HUES64 (cell line): Measurements from ENCODE around the gene RFX4.
A peak's percentile ranks its signal among the peaks of the same experiment; 100 is the strongest.

Experiments
- H3K27ac ChIP-seq: 2 replicates; pipeline ENCODE4 v1.7.0; 2013; ENCODE audit warnings: low read depth, low read length, inconsistent platforms
- H3K27me3 ChIP-seq: 2 replicates; pipeline ENCODE4 v1.6.1; 2013; ENCODE audit warnings: mild to moderate bottlenecking, low read length; ENCODE audit not compliant: insufficient read depth
- H3K36me3 ChIP-seq: 2 replicates; pipeline ENCODE4 v1.6.1; 2013; ENCODE audit warnings: mild to moderate bottlenecking, low read length; ENCODE audit not compliant: insufficient read depth
- H3K4me1 ChIP-seq: 2 replicates; pipeline ENCODE4 v1.6.1; 2013; ENCODE audit warnings: mild to moderate bottlenecking, low read length, moderate library complexity; ENCODE audit not compliant: insufficient read depth
- H3K4me3 ChIP-seq: 2 replicates; pipeline ENCODE4 v1.5.1; 2013; ENCODE audit warnings: mild to moderate bottlenecking, low read length, moderate library complexity
- H3K9ac ChIP-seq: 2 replicates; pipeline ENCODE4 v1.6.1; 2013; ENCODE audit warnings: mild to moderate bottlenecking, low read depth, low read length
- H3K9me3 ChIP-seq: 2 replicates; pipeline ENCODE4 v1.6.1; 2013; ENCODE audit warnings: low read depth, low read length; ENCODE audit not compliant: insufficient read depth
- WGBS: fragments of 150-250, 120-280 bp; methylation state at CpG from one replicate; pipeline ENCODE4 v1.1.7; 2013; ENCODE audit warnings: missing lambda C conversion rate; 5-methylcytosine and 5-hydroxymethylcytosine counted together

The RFX4 gene

DNA sequence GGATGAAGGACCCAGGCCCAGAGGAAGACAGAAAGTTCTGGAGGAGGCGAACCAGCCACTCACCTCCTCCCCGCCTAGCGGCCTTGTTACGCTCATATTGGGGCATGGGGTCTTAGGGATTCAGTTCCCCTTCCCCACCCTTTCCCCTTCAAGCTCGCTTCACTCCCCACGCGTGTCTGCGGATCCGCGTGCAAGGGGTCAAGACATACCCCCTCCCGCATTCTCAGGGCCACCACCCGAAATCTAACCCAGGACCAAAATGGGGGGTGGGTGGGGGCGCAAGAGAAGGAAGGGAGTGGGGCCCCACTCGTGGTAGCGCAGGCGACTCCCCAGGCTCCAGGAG lies 584 bp upstream of the RFX4 start:
- Histone ChIP-seq H3K9me3 (no peaks in the 10 kb centered on the region), H3K4me3 (peak overlapping the region; percentile 38), H3K36me3 (no peaks in the 10 kb centered on the region), H3K4me1 (peaks cover 21% of the 10 kb centered on the region; the same call in 1 of the 2 replicates), H3K27ac (peak overlapping the region; percentile 56; the same call in 1 of the 2 replicates), H3K27me3 (peaks cover 97% of the 10 kb centered on the region), H3K9ac (no peak overlapping the region)
- WGBS, result under 1% methylated on average over 14 of the region's 16 CpGs

DNA sequence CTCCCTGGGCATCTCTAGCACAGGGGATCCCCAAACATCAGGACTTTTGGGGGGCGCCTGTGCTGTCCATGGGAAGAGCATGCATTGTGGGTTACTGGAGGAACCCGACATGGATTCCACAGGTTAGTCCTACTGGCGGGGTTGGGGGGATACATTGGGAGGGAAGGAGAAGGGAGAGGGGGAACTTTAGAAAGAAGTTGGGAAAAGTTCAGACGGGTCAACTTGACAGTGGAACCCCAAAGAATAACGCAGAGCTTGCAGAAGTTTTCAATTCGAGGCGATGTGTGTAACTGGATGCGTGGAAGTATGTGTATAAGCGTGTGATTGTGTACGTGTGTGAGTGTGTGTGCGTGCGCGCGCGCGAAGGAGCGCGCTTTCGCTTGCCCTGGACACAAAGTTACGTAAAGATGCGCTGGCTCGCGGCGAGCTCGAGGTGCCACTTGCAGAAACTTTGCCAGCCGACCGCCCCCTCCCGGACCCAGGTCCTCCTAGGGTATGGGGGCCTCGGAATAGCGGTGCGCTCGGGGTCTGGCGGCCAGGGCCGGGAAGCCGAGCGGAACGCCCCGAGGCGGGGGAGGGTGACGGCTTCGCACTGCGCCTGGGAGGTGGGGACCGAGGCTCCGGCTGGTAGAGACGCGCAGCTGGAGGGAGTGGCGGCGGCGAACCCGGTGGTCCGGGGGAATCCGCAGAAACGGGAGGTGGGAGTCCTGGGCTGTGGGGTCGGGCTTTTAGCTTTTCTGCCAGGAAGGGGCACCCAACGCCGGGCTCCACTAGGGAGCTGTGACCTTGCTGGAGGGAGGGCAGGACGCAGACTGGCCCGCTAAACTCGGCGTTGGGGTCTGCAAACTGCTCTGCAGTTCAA lies 669 bp downstream of the RFX4 start:
- Histone ChIP-seq H3K9ac (no peak overlapping the region), H3K4me1 (peaks cover 21% of the 10 kb centered on the region; the same call in 1 of the 2 replicates), H3K4me3 (peak overlapping the region; percentile 67), H3K27ac (no peak overlapping the region; the same call in 1 of the 2 replicates), H3K9me3 (no peaks in the 10 kb centered on the region), H3K36me3 (no peaks in the 10 kb centered on the region), H3K27me3 (peaks cover 97% of the 10 kb centered on the region)
- WGBS, result under 1% methylated on average over 60 of the region's 60 CpGs

DNA sequence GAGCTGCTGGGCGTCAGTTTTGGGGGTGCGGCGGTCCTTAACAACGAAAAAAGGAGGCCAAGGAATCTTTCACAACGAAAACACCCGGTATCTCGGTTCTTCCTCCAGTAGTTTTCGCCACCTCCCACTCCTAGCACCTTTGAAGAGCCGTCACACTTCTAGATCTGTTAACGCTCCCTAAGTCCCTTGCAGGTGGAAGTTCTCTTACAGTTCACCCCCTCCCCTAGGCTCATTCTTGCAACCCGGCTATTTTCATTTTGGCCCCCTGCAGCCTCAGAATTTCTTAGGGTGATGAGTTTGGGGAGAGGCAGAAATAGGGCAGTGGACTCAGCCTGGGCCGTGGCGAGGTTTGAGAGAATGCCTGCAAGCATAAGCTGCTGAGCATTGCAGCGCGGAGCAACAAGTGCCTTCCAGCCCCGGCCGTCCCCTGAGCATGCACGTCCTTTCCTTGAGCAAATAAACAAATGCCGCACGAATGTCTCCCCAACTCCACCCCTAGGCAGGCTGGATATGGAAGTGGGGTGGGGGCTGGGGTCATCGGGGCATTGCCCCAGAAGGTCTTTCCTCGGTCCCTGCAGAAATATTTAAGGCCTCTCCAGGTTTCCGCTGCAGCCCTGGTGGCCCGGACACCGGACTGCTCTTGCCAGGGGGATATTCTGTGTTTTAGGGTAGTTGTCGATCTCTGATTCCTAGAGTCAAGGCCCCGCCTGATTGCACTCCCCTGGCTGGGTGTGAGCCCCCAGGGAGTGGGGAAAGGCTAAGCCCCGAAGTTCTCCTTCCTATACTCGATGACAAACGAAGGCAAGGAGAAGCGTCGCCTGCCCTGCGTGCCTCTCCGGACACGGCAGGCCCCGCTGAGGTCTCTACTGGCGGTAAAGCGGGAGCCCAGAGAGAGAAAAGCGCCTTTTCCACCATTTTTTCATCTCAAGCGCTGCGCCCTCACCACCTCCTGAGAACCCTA lies 1.6 kb downstream of the RFX4 start:
- Histone ChIP-seq H3K4me3 (peak overlapping the region; percentile 67), H3K27me3 (peaks cover 97% of the 10 kb centered on the region), H3K9ac (no peak overlapping the region), H3K36me3 (no peaks in the 10 kb centered on the region), H3K4me1 (peaks cover 21% of the 10 kb centered on the region; the same call in 1 of the 2 replicates), H3K9me3 (no peaks in the 10 kb centered on the region), H3K27ac (no peak overlapping the region)
- WGBS, result 1% methylated on average over 41 of the region's 41 CpGs

DNA sequence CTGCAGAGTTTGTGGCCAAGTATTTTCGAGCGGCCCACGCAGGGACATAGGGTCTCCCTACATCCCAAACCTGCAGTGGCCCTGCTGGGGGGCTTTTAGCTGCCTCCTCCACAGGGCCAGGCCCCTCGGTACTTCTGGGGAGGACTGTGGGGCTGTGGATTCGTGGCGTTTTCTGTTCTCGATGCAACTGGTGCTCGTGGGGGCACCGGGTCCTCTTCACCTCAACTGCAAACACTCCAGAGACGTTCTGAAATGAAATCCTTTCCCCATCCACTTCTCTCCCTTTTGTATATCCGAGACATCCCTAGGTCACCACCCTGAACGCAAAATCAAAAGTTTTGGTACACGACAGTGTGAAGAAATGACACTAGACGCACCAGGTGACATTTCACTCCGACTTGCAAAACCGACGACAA lies 2.3 kb downstream of the RFX4 start:
- Histone ChIP-seq H3K9me3 (no peaks in the 10 kb centered on the region), H3K9ac (no peak overlapping the region), H3K4me1 (peaks cover 21% of the 10 kb centered on the region; the same call in 1 of the 2 replicates), H3K36me3 (no peaks in the 10 kb centered on the region), H3K27ac (no peak overlapping the region), H3K4me3 (peak overlapping the region; percentile 67), H3K27me3 (peaks cover 97% of the 10 kb centered on the region)
- under 1% methylated on average over 17 of the region's 17 CpGs for WGBS

DNA sequence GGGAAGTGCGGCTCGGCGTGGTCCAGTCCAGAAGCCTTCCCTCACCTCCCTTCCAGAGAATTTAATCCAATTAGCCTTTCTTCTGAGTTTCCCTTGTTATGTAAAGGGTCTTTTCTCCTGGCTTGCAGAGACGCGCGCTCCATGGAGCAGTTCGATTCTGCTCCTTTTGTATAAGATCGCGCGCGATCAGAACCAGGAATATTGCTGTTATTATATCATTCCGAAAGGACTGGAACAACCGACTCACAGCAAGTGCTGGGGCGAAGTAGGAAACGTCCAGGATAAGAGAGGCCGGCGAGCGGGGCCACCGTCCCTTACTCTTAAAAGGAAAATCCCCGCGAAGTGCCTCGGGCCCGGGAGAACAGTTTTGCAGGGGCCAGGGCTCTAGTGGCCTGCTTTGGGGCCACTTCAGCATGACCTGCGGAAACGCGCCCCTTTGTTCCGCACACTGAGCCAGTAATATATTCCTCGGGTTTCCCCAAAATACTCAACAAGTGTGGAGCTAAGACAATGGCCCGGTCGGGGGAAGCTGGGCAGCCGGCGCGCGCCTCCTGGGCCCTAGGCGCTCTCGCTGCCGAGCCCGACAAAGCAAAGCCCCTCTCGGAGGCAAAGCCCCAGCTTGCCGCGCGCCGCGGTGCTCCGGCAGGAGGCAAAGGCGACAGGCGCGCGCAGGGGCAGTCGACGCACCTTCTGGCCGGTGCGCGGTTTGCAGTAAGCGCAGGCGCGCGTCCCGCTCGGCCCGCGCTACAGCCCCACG lies 2.9 kb downstream of the RFX4 start:
- under 1% methylated on average over 63 of the region's 63 CpGs for WGBS
- Histone ChIP-seq H3K4me1 (peaks cover 21% of the 10 kb centered on the region; the same call in 1 of the 2 replicates), H3K36me3 (no peaks in the 10 kb centered on the region), H3K27ac (no peak overlapping the region), H3K9ac (no peak overlapping the region), H3K27me3 (peaks cover 97% of the 10 kb centered on the region), H3K4me3 (peak overlapping the region; percentile 67), H3K9me3 (no peaks in the 10 kb centered on the region)

DNA sequence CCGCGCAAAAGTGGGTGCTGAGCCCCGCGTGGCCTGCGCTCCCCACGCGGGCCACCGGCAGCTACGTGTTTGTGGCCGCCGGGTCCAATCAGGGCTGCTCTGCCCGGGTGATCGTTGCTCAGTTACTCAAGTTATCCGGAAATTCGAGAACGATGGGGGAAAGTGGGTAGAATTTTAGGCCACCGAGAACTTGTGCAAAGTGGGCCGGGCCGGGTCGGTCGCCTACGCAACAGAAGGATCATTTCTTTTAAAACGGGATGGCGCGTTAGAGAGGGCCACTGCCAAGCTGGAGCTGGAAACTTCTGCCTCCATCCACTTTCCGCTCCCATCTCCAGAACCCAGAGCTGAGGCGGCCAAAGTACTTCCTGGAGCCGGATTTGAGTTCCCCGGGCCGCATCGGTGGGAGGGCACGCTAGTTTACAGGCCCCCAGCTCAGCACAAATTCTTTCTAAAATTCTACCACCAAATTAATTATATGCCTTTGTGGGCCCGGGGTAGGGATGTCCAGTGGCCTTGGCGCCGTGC lies 3.5 kb downstream of the RFX4 start:
- H3K27me3 ChIP-seq, result peaks cover 97% of the 10 kb centered on the region
- H3K9me3 ChIP-seq, result no peaks in the 10 kb centered on the region
- no peaks in the 10 kb centered on the region for H3K36me3 ChIP-seq
- no peak overlapping the region for H3K27ac ChIP-seq
- peak overlapping the region; percentile 67 for H3K4me3 ChIP-seq
- no peak overlapping the region for H3K9ac ChIP-seq
- H3K4me1 ChIP-seq, result peaks cover 17% of the 10 kb centered on the region; the same call in 1 of the 2 replicates
- 1% methylated on average over 35 of the region's 35 CpGs for WGBS

DNA sequence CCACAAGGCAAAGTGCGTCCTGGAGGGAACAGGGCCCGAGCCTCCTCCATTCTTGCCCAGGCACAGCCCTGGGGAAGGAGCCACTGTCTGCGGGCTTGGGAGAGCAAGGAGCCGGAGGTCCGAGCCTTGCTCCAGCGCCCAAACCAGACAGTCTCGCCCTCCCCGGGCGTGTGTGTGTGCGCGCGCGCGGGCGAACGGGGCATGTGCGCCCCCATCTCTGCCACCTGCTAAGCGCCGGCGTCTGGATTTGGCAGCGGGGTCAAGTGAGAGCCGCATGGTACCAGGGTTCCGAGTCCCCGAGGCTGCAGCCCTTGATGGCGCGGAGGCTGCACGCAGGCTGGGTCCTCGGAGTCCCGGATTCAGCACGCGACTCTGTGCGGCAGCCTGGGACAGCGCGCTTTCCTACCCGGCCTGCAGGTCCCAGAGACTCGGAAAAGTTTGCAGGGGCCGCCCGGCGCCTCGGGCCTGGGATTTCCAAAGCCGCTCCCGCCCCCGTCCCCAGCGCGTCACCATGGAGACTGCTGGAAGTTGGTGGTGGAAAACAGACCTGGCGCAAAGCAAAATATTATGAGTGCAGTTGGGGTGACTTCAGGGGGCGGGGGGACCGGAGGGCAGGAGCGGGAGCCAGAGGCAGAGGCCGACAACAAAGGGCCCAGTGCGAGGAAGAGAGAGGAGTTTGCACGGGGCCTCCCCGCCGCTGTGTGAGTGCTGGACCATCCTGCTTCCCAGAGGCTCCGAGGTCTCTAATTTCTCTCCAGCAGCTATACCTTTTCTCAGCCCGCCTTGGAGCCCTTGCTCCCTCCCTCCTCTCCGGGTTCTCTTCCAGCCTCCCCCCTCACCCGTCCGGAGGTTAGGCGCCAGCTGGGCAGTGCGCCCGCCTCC lies 4.2 kb downstream of the RFX4 start:
- H3K4me1 ChIP-seq, result peaks cover 17% of the 10 kb centered on the region; the same call in 1 of the 2 replicates
- no peaks in the 10 kb centered on the region for H3K36me3 ChIP-seq
- H3K9ac ChIP-seq, result peak overlapping the region; percentile 27; the same call in 1 of the 2 replicates
- H3K27me3 ChIP-seq, result peaks cover 99% of the 10 kb centered on the region
- peak overlapping the region; percentile 67 for H3K4me3 ChIP-seq
- H3K9me3 ChIP-seq, result no peaks in the 10 kb centered on the region
- no peak overlapping the region for H3K27ac ChIP-seq
- under 1% methylated on average over 62 of the region's 62 CpGs for WGBS

DNA sequence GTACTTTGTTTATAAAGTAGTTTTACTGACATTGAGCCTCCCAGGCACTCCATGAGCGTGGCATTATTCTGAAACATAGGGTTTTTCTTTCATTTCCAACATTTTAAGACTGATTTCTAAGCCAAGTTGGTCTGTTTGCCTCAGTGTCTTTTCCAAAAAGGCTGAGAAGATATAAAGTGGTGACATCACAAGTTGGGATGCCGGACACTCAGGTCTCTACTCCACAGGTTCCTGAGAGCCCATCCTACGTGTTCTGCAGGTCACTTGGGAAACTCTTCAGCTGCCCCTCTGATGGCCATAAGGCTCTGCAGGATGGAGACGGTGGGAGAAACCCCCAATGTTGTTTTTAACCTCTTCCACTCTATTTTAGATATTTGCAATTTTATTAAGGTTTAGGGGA lies 6.0 kb downstream of the RFX4 start:
- no peak overlapping the region for H3K27ac ChIP-seq
- H3K4me1 ChIP-seq, result peaks cover 17% of the 10 kb centered on the region; the same call in 1 of the 2 replicates
- 78% methylated on average over 4 of the region's 4 CpGs for WGBS
- H3K9ac ChIP-seq, result no peak overlapping the region
- H3K27me3 ChIP-seq, result peaks cover 100% of the 10 kb centered on the region
- no peak overlapping the region for H3K4me3 ChIP-seq
- H3K9me3 ChIP-seq, result no peaks in the 10 kb centered on the region
- no peaks in the 10 kb centered on the region for H3K36me3 ChIP-seq

DNA sequence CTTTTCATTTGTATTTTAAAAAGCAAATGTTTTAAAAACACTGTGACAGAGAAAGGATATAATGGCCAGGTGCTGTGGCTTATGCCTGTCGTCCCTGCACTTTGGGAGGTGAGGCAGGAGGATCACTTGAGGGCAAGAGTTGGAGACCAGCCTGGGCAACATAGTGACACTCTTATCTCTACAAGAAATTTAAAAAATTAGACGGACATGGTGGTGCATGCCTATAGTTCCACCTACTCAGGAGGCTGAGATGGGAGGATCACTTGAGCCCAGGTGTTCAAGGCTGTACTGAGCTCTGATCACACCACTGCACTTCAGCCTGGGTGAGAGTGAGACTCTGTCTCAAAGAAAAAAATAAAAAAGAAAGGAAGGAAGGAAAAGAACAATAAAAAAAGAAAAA lies 7.8 kb downstream of the RFX4 start:
- Histone ChIP-seq H3K4me1 (0 out of 2 replicates have a peak, but pooled peaks cover 8% of the 10 kb centered on the region), H3K27ac (no peak overlapping the region), H3K4me3 (no peak overlapping the region), H3K27me3 (peaks cover 100% of the 10 kb centered on the region), H3K36me3 (no peaks in the 10 kb centered on the region), H3K9ac (no peak overlapping the region), H3K9me3 (no peaks in the 10 kb centered on the region)
- 76% methylated on average over 2 of the region's 2 CpGs for WGBS

DNA sequence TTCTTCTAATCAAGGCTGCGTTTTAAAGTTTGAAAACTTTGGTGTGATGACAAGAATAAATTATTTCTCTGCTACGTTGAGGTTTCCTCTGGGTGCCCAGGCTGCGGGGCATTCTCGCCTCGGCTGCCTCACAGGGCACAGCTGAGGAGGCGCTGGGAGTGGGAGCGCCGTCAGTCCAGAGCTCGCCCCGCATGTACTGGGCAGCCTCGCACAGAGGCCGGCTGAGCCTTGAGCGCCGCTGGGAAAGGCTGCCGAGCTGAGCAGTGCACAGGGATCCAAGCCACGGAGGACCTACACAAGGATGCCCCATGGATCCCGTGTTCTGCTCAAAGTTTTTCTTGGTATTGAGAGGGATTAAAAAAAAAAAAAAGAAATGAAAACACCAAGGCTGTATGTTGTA lies 11.6 kb downstream of the RFX4 start:
- Histone ChIP-seq H3K36me3 (no peaks in the 10 kb centered on the region), H3K4me1 (no peaks in the 10 kb centered on the region), H3K27ac (no peak overlapping the region), H3K9me3 (no peaks in the 10 kb centered on the region), H3K9ac (no peak overlapping the region), H3K27me3 (peaks cover 82% of the 10 kb centered on the region), H3K4me3 (no peak overlapping the region)
- WGBS, result 87% methylated on average over 17 of the region's 17 CpGs
